T-helper 2 cell (primary cell): ENCODE measurements around the gene C7orf57.
A peak's percentile ranks its signal among the peaks of the same experiment; 100 is the strongest.
"Not testable (repeated sequence)": the region's sequence is repeated elsewhere in the genome, so short reads cannot be mapped to it uniquely, and the experiment has no call there.

ENCODE experiments used
- DNase-seq, 5 experiments: peaks; one replicate each; pipeline versions ENCODE4 v3.0.0 to v3.0.0-alpha.2; 2012 to 2022

Gene C7orf57

GRCh38 chr7:48038815-48039506 lies 3.6 kb downstream of the C7orf57 start:
- DNase-seq = no peak

DNA sequence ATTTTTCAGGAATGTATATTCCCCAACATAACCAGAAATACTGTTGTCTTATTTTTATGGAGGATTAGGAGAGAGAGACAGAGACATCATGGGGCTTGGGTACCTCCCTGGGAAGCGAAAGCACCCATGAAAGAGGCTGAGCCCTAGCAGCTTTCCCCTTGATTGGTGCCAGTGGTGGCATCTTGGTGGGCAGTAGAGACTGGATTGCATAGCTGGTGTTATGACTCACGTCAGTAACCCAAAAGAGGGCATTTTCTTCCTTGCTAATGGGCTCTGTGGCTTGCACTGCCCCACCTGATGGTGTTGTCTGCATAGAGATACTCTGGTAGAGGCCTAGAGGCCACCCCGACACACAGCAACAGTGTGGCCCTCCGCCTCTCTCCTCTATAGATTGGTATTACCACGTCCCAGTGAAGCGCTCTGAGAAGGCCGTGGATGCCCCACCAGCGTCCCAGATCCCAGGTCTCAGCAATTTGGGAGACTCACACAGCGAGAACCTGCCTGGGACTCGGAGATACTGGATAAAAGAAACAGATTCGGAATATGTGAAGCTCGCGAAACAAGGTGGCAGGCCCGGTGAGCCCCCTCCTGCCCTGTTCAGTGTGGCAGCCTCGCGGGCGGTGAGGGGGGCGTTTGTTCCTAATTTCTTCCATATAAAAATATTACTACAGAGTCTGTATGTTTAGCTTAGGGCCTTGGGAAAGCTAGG lies 5.8 kb downstream of the C7orf57 start:
- DNase-seq = no peak

- no peak for DNase-seq
These were observed 6.3 kb downstream of the C7orf57 start for GRCh38 chr7:48041653-48041970.

DNA sequence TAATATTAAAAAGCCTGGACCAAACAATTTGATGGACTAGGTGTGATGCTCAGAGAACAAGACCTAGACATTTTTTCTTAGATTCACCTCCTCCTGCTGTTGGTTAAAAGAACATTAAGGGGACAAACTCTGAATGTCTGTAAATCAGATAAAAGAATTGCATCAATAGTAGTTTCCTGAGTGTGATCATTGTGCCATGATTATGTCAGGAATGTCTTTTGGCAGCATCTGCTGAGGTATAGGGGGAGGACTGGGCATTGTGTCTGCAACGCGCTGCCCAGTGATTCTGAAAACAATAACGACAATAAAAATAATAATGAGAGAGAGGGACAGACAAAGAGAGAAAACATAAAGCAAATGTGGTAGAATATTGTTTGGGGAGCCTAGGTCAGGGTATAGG lies 6.9 kb downstream of the C7orf57 start:
- no peak for DNase-seq

GRCh38 chr7:48042636-48043035 lies 7.3 kb downstream of the C7orf57 start:
- DNase-seq = no peak

DNA sequence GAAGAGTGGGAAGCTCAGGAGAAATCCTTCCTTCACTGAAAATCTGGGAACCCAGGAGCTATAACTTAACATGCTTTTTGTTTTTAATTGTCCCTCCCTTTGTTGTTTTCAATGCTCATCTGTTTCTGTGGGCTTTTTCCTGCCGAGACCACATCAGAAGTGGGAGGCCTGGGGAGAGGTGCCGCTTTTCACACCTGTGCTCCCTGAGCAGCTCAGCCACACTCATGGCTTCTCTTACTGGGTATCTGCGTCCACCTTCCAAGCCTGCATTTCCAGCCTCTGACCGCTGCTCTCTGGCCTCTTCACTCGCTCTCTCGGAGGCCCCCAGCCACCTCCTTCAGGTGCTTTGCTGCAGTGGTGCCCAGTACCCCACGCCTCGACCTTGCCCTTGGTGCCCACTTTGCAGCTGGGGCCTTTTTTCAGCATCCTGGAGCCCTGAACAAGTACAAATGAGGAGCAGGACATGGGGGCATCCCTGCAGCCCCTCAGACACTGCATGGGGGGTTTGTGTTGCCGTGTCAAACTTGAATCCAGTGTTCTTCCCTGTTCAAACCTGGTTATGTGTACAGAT lies 9.9 kb downstream of the C7orf57 start:
- DNase-seq = peak in 1 of 5 experiments; percentile 50

DNA sequence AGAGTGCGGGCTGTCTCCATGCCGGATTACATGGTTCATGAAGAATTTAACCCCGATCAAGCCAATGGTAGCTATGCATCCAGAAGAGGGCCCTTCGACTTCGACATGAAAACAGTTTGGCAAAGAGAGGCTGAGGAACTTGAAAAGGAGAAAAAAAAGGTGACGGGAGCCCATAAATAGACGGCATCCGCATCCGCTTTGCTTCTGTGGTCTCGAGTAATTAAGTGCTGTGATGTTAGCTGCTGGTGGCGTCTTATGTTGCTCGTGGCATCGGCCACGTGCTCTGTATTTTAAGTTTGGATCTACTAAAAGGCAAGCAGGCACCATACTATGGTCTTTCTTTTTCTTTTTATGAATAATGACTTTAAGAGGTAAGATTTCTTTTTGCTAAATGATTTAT lies 11.1 kb downstream of the C7orf57 start:
- DNase-seq = peak in 2 of 5 experiments; percentile 30 to 42

GRCh38 chr7:48048113-48048512 lies 12.8 kb downstream of the C7orf57 start:
- DNase-seq = no peak

- DNase-seq = peak in 1 of 5 experiments; percentile 26
These were observed 14.5 kb downstream of the C7orf57 start for GRCh38 chr7:48049850-48050249.

DNA sequence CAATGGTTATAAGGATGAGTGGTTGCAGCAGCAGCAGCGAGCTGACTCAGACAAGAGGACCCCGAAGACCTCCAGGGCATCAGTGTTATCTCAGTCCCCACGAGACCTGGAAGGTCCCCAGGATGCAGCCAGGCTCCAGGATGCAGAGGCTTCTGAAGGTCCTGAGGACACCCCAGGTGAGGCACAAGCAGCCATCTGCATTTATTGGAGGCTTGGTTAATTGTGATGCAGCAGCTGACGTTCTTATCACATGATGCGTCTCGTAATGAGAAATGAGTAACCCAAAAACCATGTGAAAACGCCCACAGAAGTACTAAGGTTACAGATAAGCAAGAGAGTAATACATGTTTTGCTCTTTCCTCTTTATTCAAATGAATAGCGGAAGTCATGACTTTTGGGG lies 17.4 kb downstream of the C7orf57 start:
- DNase-seq = peak in 1 of 5 experiments; percentile 69

- no peak for DNase-seq
These were observed 18.4 kb downstream of the C7orf57 start for GRCh38 chr7:48053736-48054135.

GRCh38 chr7:48058990-48059389 lies 23.6 kb downstream of the C7orf57 start:
- DNase-seq = no peak

DNA sequence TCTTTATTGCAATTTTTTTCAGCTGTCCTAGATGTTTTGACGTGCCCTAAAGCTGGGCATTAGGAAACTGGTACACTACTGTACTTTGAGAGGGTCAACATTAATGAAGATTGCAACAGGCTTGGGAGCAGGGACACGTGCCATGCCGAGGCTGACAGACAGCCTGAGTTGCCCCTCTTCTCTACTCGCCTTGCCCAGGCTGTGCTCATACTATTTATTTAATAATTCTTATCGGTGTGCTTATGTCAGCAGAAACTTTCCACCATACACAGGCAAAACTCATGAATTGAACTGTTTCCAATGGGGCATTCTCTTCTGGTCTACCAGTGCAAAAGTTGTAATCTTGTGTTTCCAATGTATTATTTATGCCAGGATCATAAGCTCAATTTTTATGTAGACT lies 24.4 kb downstream of the C7orf57 start:
- DNase-seq = no peak

DNA sequence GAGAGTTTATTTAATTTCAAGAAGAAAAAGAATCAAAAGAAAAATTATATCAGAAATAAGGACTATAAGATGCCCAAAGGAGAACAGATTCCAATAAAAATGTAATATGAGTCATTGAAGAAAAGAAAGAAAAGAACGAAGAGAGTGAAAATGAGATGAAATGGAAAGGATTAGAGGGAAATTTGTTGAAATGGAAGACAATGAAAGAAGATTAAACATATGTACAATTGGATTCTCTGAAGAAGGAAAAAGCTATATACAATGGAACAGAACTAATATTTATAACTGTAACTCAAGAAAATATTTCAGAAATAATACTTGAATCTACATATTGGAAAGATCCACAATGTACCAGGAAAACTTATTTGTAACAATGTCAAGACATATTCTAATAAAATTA lies 28.6 kb downstream of the C7orf57 start:
- DNase-seq = no peak

GRCh38 chr7:48067475-48067874 lies 32.1 kb downstream of the C7orf57 start:
- DNase-seq = no peak

GRCh38 chr7:48074204-48074654 lies 38.9 kb downstream of the C7orf57 start:
- DNase-seq = no peak

DNA sequence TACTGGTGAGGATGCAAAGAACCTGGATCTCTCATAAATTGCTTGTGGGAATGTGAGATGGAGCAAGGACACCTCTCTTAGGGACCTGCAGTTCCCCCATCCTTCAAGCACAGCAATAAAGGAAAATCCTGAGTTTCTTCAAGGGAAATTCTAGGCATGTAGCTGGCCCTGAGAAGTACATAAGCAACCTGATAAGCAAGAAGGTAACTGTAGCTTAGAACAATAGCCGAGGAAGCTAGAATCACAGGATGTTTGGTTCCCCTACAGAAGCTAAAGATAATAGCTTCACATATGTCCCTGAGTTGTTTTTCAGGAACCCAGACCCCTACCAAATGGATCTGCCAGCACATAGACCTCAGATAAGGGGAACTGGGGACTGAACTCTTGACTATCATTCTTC lies 42.1 kb downstream of the C7orf57 start:
- no peak for DNase-seq

- no peak for DNase-seq
These were observed 43.1 kb downstream of the C7orf57 start for GRCh38 chr7:48078470-48078869.

GRCh38 chr7:48082378-48082777 lies 47.0 kb downstream of the C7orf57 start:
- DNase-seq = not testable (repeated sequence)

DNA sequence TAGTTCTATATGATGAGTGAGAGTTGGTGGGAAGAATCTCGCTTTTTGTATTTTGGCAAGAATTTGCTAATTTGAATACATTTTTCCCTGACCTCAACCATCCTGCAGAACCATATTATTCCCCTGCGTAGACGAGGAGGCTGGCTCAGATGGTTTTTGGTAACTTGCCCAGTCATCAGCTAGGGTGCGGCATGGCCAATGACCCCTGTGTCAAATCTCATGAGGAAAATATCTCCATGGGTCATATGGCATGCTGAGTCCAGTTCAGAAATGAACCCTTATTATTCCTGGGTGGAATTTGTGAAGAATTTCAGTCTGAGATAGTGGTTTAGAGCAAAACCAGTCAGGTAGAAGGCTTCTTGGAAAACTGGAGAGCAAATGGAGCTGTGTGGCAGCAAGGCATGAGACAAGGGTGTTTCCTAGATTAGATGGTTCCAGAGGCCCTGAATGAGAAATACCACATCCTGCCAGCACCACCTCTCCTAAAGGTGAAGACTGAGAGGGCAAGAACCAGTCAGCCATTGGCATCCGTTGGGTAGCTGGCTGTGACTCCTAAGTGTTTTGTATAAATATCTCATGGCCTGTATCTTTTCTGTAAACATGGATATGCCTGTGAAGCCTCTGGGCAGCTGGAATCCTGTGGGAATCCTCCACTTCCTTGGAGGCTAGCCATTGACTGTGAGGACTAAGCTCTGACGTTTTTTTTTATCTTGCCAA lies 47.9 kb downstream of the C7orf57 start:
- DNase-seq = peak in 2 of 5 experiments; percentile 36 to 64

DNA sequence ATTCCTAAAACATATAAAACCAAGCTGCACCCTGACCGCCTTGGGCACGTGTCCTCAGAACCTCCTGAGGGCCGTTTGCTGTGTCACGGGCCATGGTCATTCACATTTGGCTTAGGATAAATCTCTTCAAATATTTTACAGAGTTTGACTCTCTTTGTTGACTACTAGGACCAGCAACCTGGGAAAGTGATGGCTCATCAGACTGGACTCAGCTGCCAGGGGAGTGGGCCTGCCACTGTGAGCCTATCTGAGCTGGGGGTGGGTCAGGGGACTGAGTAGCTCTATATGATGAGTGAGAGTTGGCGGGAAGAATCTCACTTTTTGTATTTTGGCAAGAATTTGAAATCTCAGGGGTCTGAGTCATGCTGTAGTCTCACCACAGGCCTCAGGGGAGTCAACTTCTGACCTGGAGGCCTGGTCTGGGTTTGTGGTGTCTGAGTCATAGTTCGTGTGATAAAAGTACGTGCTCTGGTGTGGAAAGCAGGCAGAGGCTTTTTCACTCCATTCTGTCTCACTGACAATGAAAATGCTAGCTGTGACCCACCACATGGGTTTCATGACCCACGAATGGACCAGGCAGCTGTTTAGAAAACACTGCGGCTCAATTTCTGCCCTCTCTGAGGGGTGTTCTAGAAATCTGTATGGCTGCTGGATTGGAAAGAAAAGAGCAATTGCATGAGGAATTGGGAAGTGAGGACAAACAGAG lies 49.5 kb downstream of the C7orf57 start:
- DNase-seq = peak in 3 of 5 experiments; percentile 46 to 87 (median 79)

DNA sequence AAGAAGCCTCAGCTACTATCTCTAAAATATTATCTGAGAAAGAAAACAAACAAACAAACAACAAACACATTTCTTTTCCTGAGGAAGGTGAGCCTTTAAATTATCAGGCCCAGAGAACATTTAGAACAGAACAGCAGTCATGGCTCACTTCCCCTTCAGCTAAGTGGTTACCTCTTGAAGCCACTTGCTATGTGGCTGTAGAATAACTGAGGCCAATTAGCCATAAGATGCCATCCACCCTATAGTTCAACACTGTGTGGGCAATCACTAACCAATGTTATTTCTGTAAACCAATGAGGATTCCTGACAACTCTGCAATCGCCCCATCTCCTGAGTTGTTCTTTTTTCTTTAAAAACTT lies 50.1 kb downstream of the C7orf57 start:
- no peak for DNase-seq

DNA sequence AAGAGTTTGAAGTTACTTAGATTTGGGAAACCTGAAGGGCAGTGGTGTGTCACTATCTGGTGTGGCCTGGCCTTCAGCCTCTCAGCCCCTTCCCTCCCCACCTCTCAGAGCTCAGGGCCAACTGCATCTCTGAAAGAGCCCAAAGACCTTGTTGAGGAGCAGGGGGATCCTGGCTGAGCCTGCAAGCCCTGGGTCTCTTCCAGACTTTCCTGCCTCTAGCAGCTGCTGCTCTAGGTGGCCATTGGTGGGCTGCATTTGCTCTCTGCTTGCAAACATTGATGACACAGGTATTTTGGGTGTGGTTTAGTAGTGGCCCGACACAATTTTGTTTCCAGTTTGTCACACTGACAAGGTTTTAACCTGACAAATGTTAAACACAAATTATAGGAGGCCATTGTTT lies 50.6 kb downstream of the C7orf57 start:
- DNase-seq = no peak
